GM23248 (cell line): ENCODE measurements around the gene RPL26.

Source experiments
- EZH2 ChIP-seq: fragments of 200-600 bp; sonication (generic); IDR thresholded peaks from 2 replicates; pipeline ENCODE4 v1.6.1; 2018; ENCODE audit warnings: antibody characterized with exemption, mild to moderate bottlenecking; ENCODE audit not compliant: insufficient read depth, poor library complexity, severe bottlenecking
- EZH2phosphoT487 ChIP-seq: fragments of 200-600 bp; sonication (generic); IDR thresholded peaks from 2 replicates; pipeline ENCODE4 v1.6.1; 2018; ENCODE audit warnings: antibody characterized with exemption, moderate library complexity, mild to moderate bottlenecking, low read depth; ENCODE audit not compliant: insufficient read depth

- no peak for TF ChIP-seq EZH2
- no peak for TF ChIP-seq EZH2phosphoT487
Observed at GRCh38 chr17:8413328-8413727, 30.3 kb upstream of the RPL26 start.
